Neutrophil (primary cell): ENCODE results near the gene RAB36.

Source experiments
- H3K27ac ChIP-seq: fragments of 200-600 bp; sonication (generic); 2 replicates; pipeline ENCODE4 v1.5.1; 2016; ENCODE audit warnings: mild to moderate bottlenecking, moderate library complexity
- H3K27me3 ChIP-seq: fragments of 200-600 bp; sonication (generic); 2 replicates; pipeline ENCODE4 v1.6.0; 2016; ENCODE audit warnings: mild to moderate bottlenecking
- H3K36me3 ChIP-seq: fragments of 200-600 bp; sonication (generic); 2 replicates; pipeline ENCODE4 v1.5.1; 2017
- H3K4me1 ChIP-seq, 2 experiments: fragments of 200-600 bp in 1 of 2; sonication (generic) in 1 of 2; 1 replicate in 1 of 2; 2 replicates in 1 of 2; pipeline versions ENCODE4 v1.5.1 to v1.6.1; 2013 to 2016; ENCODE audit warnings: low read depth in 1 of 2, low read length in 1 of 2, mild to moderate bottlenecking in 1 of 2, moderate library complexity in 1 of 2; ENCODE audit not compliant: control insufficient read depth in 1 of 2, insufficient read depth in 1 of 2
- H3K4me3 ChIP-seq, 2 experiments: fragments of 200-600 bp in 1 of 2; sonication (generic) in 1 of 2; 1 replicate in 1 of 2; 2 replicates in 1 of 2; pipeline ENCODE4 v1.5.1; 2013 to 2016; ENCODE audit warnings: low read depth in 1 of 2, low read length in 1 of 2, mild to moderate bottlenecking in 1 of 2, moderate library complexity in 1 of 2
- H3K9me3 ChIP-seq: fragments of 200-600 bp; sonication (generic); 2 replicates; pipeline ENCODE4 v1.5.1; 2016
- CTCF ChIP-seq: fragments of 200-600 bp; sonication (generic); IDR thresholded peaks from 2 replicates; pipeline ENCODE4 v1.5.1; 2016; ENCODE audit warnings: antibody characterized with exemption

The RAB36 gene

GRCh38 chr22:23187871-23188700 lies 42.8 kb downstream of the RAB36 start:
- Histone ChIP-seq H3K4me3 (no peak overlapping the region), H3K4me1 (peaks cover 36 to 37% of the 10 kb centered on the region in 2 experiments), H3K27ac (no peak overlapping the region), H3K9me3 (no peaks in the 10 kb centered on the region), H3K27me3 (no peaks in the 10 kb centered on the region), H3K36me3 (peaks cover 8% of the 10 kb centered on the region)
- no peak for TF ChIP-seq CTCF

- Histone ChIP-seq H3K4me3 (no peak overlapping the region), H3K27me3 (no peaks in the 10 kb centered on the region), H3K4me1 (peaks cover 11 to 13% of the 10 kb centered on the region in 2 experiments), H3K27ac (no peak overlapping the region), H3K36me3 (peaks cover 8% of the 10 kb centered on the region), H3K9me3 (no peaks in the 10 kb centered on the region)
- TF ChIP-seq CTCF, result no peak
These were observed 45.2 kb downstream of the RAB36 start for GRCh38 chr22:23190526-23190925.

- TF ChIP-seq CTCF, result no peak
- no peak overlapping the region for H3K4me3 ChIP-seq
- H3K27me3 ChIP-seq, result no peaks in the 10 kb centered on the region
- no peaks in the 10 kb centered on the region for H3K9me3 ChIP-seq
- H3K4me1 ChIP-seq, result peaks cover 4 to 6% of the 10 kb centered on the region in 2 experiments
- peaks cover 8% of the 10 kb centered on the region for H3K36me3 ChIP-seq
- no peak overlapping the region for H3K27ac ChIP-seq
These were observed 46.9 kb downstream of the RAB36 start for GRCh38 chr22:23192133-23192532.

- H3K4me3 ChIP-seq, result no peak overlapping the region
- no peak overlapping the region for H3K27ac ChIP-seq
- peaks cover 8% of the 10 kb centered on the region for H3K36me3 ChIP-seq
- no peak for TF ChIP-seq CTCF
- no peaks in the 10 kb centered on the region for H3K9me3 ChIP-seq
- H3K27me3 ChIP-seq, result no peaks in the 10 kb centered on the region
- H3K4me1 ChIP-seq, result peaks cover 8 to 10% of the 10 kb centered on the region in 2 experiments
These were observed 47.3 kb downstream of the RAB36 start for GRCh38 chr22:23192558-23192957.

GRCh38 chr22:23193196-23193827 lies 48.0 kb downstream of the RAB36 start:
- H3K4me1 ChIP-seq, result peaks cover 16 to 18% of the 10 kb centered on the region in 2 experiments
- H3K27ac ChIP-seq, result no peak overlapping the region
- no peaks in the 10 kb centered on the region for H3K9me3 ChIP-seq
- H3K36me3 ChIP-seq, result peaks cover 8% of the 10 kb centered on the region
- no peak for TF ChIP-seq CTCF
- no peak overlapping the region for H3K4me3 ChIP-seq
- H3K27me3 ChIP-seq, result no peaks in the 10 kb centered on the region
